HEK293 (cell line): Measurements from ENCODE around the gene CLPTM1.
A peak's percentile ranks its signal among the peaks of the same experiment; 100 is the strongest.

Experiments used
- BCL11A ChIP-seq: fragments of 450-650 bp; formaldehyde crosslinking; IDR thresholded peaks from 2 replicates; pipeline ENCODE4 v1.5.1; 2016; ENCODE audit warnings: low read depth, missing biosample characterization, missing genetic modification characterization
- HOXA7 ChIP-seq: sonication (generic); formaldehyde crosslinking; IDR thresholded peaks from 2 replicates; pipeline ENCODE4 v1.8.1; 2022; ENCODE audit warnings: missing genetic modification reagents, borderline replicate concordance
- KLF7 ChIP-seq: fragments of 450-650 bp; formaldehyde crosslinking; IDR thresholded peaks from 2 replicates; pipeline ENCODE4 v1.5.1; 2016; ENCODE audit warnings: missing biosample characterization, missing genetic modification characterization, borderline replicate concordance
- KLF8 ChIP-seq: fragments of 450-650 bp; formaldehyde crosslinking; IDR thresholded peaks from 2 replicates; pipeline ENCODE4 v1.5.1; 2016; ENCODE audit warnings: missing biosample characterization, missing genetic modification characterization
- SP2 ChIP-seq: fragments of 450-650 bp; formaldehyde crosslinking; IDR thresholded peaks from 2 replicates; pipeline ENCODE4 v1.5.1; 2016; ENCODE audit warnings: missing biosample characterization, missing genetic modification characterization
- SP3 ChIP-seq: fragments of 450-650 bp; formaldehyde crosslinking; IDR thresholded peaks from 2 replicates; pipeline ENCODE4 v1.5.1; 2016; ENCODE audit warnings: missing biosample characterization, missing genetic modification characterization
- ZBTB20 ChIP-seq: fragments of 450-650 bp; formaldehyde crosslinking; IDR thresholded peaks from 2 replicates; pipeline ENCODE4 v1.5.1; 2016; ENCODE audit warnings: missing biosample characterization, missing genetic modification characterization
- ZBTB21 ChIP-seq: fragments of 450-650 bp; formaldehyde crosslinking; IDR thresholded peaks from 2 replicates; pipeline ENCODE4 v1.5.1; 2017; ENCODE audit warnings: missing biosample characterization, missing genetic modification characterization
- ZBTB48 ChIP-seq: fragments of 450-650 bp; formaldehyde crosslinking; IDR thresholded peaks from 2 replicates; pipeline ENCODE4 v1.5.1; 2016; ENCODE audit warnings: missing biosample characterization, missing genetic modification characterization
- ZNF132 ChIP-seq: fragments of 450-650 bp; formaldehyde crosslinking; IDR thresholded peaks from 2 replicates; pipeline ENCODE4 v1.5.1; 2017; ENCODE audit warnings: missing biosample characterization, missing genetic modification characterization, borderline replicate concordance
- ZNF146 ChIP-seq: fragments of 450-650 bp; formaldehyde crosslinking; IDR thresholded peaks from 2 replicates; pipeline ENCODE4 v1.5.1; 2016; ENCODE audit warnings: missing biosample characterization, missing genetic modification characterization
- ZNF169 ChIP-seq: fragments of 450-650 bp; formaldehyde crosslinking; IDR thresholded peaks from 2 replicates; pipeline ENCODE4 v1.5.1; 2016; ENCODE audit warnings: missing biosample characterization, missing genetic modification characterization
- ZNF184 ChIP-seq: fragments of 450-650 bp; IDR thresholded peaks from 2 replicates; pipeline ENCODE4 v1.5.1; 2018; ENCODE audit warnings: missing biosample characterization, mild to moderate bottlenecking, missing genetic modification characterization
- ZNF37A ChIP-seq: fragments of 450-650 bp; IDR thresholded peaks from 2 replicates; pipeline ENCODE4 v1.5.1; 2018; ENCODE audit warnings: missing biosample characterization, missing genetic modification characterization
- ZNF558 ChIP-seq: fragments of 450-650 bp; formaldehyde crosslinking; IDR thresholded peaks from 2 replicates; pipeline ENCODE4 v1.5.1; 2016; ENCODE audit warnings: missing biosample characterization, missing genetic modification characterization
- ZNF621 ChIP-seq: fragments of 450-650 bp; formaldehyde crosslinking; IDR thresholded peaks from 2 replicates; pipeline ENCODE4 v1.5.1; 2017; ENCODE audit warnings: missing biosample characterization, missing genetic modification characterization
- ZNF629 ChIP-seq: fragments of 450-650 bp; formaldehyde crosslinking; IDR thresholded peaks from 2 replicates; pipeline ENCODE4 v1.5.1; 2017; ENCODE audit warnings: missing biosample characterization, missing genetic modification characterization
- ZNF768 ChIP-seq: fragments of 450-650 bp; formaldehyde crosslinking; IDR thresholded peaks from 2 replicates; pipeline ENCODE4 v1.5.1; 2018; ENCODE audit warnings: missing biosample characterization, mild to moderate bottlenecking, missing genetic modification characterization
- ZNF777 ChIP-seq: fragments of 450-650 bp; formaldehyde crosslinking; IDR thresholded peaks from 2 replicates; pipeline ENCODE4 v1.5.1; 2017; ENCODE audit warnings: missing biosample characterization, missing genetic modification characterization, borderline replicate concordance
- ZNF785 ChIP-seq: fragments of 450-650 bp; formaldehyde crosslinking; IDR thresholded peaks from 2 replicates; pipeline ENCODE4 v1.5.1; 2016; ENCODE audit warnings: missing biosample characterization, missing genetic modification characterization
- ZNF830 ChIP-seq: fragments of 450-650 bp; IDR thresholded peaks from 2 replicates; pipeline ENCODE4 v1.5.0; 2018; ENCODE audit warnings: missing biosample characterization, missing genetic modification characterization, low read depth, mild to moderate bottlenecking, moderate library complexity
- TF ChIP-seq, protein P1 (sequence below): fragments of 450-650 bp; formaldehyde crosslinking; IDR thresholded peaks from 2 replicates; pipeline ENCODE4 v1.5.1; 2016; ENCODE audit warnings: missing biosample characterization, missing genetic modification characterization
- TF ChIP-seq, protein P2 (sequence below): fragments of 450-650 bp; formaldehyde crosslinking; IDR thresholded peaks from 2 replicates; pipeline ENCODE4 v1.5.1; 2017; ENCODE audit warnings: missing biosample characterization, missing genetic modification characterization
- TF ChIP-seq, protein P3 (sequence below): fragments of 450-650 bp; formaldehyde crosslinking; IDR thresholded peaks from 2 replicates; pipeline ENCODE4 v1.5.1; 2016; ENCODE audit warnings: missing biosample characterization, missing genetic modification characterization
- TF ChIP-seq, protein P4 (sequence below): fragments of 450-650 bp; IDR thresholded peaks from 2 replicates; pipeline ENCODE4 v1.5.1; 2018; ENCODE audit warnings: missing biosample characterization, mild to moderate bottlenecking, missing genetic modification characterization
- TF ChIP-seq, protein P5 (sequence below): fragments of 450-650 bp; formaldehyde crosslinking; IDR thresholded peaks from 2 replicates; pipeline ENCODE4 v1.5.1; 2017; ENCODE audit warnings: missing biosample characterization, missing genetic modification characterization
- TF ChIP-seq, protein P6 (sequence below): fragments of 450-650 bp; formaldehyde crosslinking; IDR thresholded peaks from 2 replicates; pipeline ENCODE4 v1.5.1; 2016; ENCODE audit warnings: missing biosample characterization, missing genetic modification characterization, low read depth
- TF ChIP-seq, protein P7 (sequence below): fragments of 450-650 bp; formaldehyde crosslinking; IDR thresholded peaks from 2 replicates; pipeline ENCODE4 v1.5.1; 2016; ENCODE audit warnings: missing biosample characterization, missing genetic modification characterization

Gene CLPTM1

DNA sequence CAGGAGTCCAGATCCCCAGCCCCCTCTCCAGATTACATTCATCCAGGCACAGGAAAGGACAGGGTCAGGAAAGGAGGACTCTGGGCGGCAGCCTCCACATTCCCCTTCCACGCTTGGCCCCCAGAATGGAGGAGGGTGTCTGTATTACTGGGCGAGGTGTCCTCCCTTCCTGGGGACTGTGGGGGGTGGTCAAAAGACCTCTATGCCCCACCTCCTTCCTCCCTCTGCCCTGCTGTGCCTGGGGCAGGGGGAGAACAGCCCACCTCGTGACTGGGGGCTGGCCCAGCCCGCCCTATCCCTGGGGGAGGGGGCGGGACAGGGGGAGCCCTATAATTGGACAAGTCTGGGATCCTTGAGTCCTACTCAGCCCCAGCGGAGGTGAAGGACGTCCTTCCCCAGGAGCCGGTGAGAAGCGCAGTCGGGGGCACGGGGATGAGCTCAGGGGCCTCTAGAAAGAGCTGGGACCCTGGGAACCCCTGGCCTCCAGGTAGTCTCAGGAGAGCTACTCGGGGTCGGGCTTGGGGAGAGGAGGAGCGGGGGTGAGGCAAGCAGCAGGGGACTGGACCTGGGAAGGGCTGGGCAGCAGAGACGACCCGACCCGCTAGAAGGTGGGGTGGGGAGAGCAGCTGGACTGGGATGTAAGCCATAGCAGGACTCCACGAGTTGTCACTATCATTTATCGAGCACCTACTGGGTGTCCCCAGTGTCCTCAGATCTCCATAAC, 49.6 kb upstream of the CLPTM1 start, which contains the start of gene APOE (continued):
- TF ChIP-seq, protein P1, sequence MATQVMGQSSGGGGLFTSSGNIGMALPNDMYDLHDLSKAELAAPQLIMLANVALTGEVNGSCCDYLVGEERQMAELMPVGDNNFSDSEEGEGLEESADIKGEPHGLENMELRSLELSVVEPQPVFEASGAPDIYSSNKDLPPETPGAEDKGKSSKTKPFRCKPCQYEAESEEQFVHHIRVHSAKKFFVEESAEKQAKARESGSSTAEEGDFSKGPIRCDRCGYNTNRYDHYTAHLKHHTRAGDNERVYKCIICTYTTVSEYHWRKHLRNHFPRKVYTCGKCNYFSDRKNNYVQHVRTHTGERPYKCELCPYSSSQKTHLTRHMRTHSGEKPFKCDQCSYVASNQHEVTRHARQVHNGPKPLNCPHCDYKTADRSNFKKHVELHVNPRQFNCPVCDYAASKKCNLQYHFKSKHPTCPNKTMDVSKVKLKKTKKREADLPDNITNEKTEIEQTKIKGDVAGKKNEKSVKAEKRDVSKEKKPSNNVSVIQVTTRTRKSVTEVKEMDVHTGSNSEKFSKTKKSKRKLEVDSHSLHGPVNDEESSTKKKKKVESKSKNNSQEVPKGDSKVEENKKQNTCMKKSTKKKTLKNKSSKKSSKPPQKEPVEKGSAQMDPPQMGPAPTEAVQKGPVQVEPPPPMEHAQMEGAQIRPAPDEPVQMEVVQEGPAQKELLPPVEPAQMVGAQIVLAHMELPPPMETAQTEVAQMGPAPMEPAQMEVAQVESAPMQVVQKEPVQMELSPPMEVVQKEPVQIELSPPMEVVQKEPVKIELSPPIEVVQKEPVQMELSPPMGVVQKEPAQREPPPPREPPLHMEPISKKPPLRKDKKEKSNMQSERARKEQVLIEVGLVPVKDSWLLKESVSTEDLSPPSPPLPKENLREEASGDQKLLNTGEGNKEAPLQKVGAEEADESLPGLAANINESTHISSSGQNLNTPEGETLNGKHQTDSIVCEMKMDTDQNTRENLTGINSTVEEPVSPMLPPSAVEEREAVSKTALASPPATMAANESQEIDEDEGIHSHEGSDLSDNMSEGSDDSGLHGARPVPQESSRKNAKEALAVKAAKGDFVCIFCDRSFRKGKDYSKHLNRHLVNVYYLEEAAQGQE (tag by site-specific recombination): no peak
- TF ChIP-seq, protein P2, sequence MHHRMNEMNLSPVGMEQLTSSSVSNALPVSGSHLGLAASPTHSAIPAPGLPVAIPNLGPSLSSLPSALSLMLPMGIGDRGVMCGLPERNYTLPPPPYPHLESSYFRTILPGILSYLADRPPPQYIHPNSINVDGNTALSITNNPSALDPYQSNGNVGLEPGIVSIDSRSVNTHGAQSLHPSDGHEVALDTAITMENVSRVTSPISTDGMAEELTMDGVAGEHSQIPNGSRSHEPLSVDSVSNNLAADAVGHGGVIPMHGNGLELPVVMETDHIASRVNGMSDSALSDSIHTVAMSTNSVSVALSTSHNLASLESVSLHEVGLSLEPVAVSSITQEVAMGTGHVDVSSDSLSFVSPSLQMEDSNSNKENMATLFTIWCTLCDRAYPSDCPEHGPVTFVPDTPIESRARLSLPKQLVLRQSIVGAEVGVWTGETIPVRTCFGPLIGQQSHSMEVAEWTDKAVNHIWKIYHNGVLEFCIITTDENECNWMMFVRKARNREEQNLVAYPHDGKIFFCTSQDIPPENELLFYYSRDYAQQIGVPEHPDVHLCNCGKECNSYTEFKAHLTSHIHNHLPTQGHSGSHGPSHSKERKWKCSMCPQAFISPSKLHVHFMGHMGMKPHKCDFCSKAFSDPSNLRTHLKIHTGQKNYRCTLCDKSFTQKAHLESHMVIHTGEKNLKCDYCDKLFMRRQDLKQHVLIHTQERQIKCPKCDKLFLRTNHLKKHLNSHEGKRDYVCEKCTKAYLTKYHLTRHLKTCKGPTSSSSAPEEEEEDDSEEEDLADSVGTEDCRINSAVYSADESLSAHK (tag by site-specific recombination): no peak
- TF ChIP-seq, protein P3, sequence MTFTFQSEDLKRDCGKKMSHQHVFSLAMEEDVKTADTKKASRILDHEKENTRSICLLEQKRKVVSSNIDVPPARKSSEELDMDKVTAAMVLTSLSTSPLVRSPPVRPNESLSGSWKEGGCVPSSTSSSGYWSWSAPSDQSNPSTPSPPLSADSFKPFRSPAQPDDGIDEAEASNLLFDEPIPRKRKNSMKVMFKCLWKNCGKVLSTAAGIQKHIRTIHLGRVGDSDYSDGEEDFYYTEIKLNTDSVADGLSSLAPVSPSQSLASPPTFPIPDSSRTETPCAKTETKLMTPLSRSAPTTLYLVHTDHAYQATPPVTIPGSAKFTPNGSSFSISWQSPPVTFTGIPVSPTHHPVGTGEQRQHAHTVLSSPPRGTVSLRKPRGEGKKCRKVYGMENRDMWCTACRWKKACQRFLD: no peak
- peak; percentile 36; the same call in 1 of the 2 replicates for TF ChIP-seq ZNF777
- TF ChIP-seq ZNF146: no peak
- peak; percentile 74 for TF ChIP-seq SP2
- TF ChIP-seq ZBTB48 (tag by site-specific recombination): no peak; the same call in 1 of the 2 replicates
- no peak for TF ChIP-seq ZNF184 (tag by site-specific recombination)
- no peak for TF ChIP-seq BCL11A (tag by site-specific recombination)
- TF ChIP-seq KLF8 (tag by site-specific recombination): no peak
- no peak for TF ChIP-seq ZNF558 (tag by site-specific recombination)
- TF ChIP-seq ZNF621 (tag by site-specific recombination): no peak
- no peak for TF ChIP-seq ZNF785 (tag by site-specific recombination)
- no peak for TF ChIP-seq ZNF830 (tag by site-specific recombination)
- TF ChIP-seq ZNF132 (tag by site-specific recombination): no peak
- no peak for TF ChIP-seq ZBTB21
- peak; percentile 94 for TF ChIP-seq SP3 (tag by site-specific recombination)
- no peak for TF ChIP-seq ZNF37A (tag by site-specific recombination)
- TF ChIP-seq ZNF629 (tag by site-specific recombination): no peak
- TF ChIP-seq, protein P4, sequence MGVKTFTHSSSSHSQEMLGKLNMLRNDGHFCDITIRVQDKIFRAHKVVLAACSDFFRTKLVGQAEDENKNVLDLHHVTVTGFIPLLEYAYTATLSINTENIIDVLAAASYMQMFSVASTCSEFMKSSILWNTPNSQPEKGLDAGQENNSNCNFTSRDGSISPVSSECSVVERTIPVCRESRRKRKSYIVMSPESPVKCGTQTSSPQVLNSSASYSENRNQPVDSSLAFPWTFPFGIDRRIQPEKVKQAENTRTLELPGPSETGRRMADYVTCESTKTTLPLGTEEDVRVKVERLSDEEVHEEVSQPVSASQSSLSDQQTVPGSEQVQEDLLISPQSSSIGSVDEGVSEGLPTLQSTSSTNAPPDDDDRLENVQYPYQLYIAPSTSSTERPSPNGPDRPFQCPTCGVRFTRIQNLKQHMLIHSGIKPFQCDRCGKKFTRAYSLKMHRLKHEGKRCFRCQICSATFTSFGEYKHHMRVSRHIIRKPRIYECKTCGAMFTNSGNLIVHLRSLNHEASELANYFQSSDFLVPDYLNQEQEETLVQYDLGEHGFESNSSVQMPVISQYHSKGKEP (tag by site-specific recombination): no peak
- TF ChIP-seq, protein P5, sequence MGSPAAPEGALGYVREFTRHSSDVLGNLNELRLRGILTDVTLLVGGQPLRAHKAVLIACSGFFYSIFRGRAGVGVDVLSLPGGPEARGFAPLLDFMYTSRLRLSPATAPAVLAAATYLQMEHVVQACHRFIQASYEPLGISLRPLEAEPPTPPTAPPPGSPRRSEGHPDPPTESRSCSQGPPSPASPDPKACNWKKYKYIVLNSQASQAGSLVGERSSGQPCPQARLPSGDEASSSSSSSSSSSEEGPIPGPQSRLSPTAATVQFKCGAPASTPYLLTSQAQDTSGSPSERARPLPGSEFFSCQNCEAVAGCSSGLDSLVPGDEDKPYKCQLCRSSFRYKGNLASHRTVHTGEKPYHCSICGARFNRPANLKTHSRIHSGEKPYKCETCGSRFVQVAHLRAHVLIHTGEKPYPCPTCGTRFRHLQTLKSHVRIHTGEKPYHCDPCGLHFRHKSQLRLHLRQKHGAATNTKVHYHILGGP (tag by site-specific recombination): no peak
- TF ChIP-seq ZNF169: no peak
- TF ChIP-seq, protein P6, sequence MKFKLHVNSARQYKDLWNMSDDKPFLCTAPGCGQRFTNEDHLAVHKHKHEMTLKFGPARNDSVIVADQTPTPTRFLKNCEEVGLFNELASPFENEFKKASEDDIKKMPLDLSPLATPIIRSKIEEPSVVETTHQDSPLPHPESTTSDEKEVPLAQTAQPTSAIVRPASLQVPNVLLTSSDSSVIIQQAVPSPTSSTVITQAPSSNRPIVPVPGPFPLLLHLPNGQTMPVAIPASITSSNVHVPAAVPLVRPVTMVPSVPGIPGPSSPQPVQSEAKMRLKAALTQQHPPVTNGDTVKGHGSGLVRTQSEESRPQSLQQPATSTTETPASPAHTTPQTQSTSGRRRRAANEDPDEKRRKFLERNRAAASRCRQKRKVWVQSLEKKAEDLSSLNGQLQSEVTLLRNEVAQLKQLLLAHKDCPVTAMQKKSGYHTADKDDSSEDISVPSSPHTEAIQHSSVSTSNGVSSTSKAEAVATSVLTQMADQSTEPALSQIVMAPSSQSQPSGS (tag by site-specific recombination): no peak
- TF ChIP-seq HOXA7 (CRISPR knock-in tag): no peak
- TF ChIP-seq, protein P7, sequence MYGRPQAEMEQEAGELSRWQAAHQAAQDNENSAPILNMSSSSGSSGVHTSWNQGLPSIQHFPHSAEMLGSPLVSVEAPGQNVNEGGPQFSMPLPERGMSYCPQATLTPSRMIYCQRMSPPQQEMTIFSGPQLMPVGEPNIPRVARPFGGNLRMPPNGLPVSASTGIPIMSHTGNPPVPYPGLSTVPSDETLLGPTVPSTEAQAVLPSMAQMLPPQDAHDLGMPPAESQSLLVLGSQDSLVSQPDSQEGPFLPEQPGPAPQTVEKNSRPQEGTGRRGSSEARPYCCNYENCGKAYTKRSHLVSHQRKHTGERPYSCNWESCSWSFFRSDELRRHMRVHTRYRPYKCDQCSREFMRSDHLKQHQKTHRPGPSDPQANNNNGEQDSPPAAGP: 0 out of 2 replicates have a peak, but pooled peaks have one; percentile 19
- TF ChIP-seq ZNF768 (tag by site-specific recombination): no peak
- TF ChIP-seq KLF7 (tag by site-specific recombination): no peak
- TF ChIP-seq ZBTB20 (tag by site-specific recombination): 0 out of 2 replicates have a peak, but pooled peaks have one; percentile 42
